Measurements from ENCODE around the gene CLEC16A. TPM values are rescaled to one million over a fixed set of nuclear protein-coding genes. Genes with fewer than 3 reads are reported as not detected.

The CLEC16A gene
- total and polyA plus RNA-seq, 8 donors = 17.6 to 38.6 (median 21.6) TPM

DNA sequence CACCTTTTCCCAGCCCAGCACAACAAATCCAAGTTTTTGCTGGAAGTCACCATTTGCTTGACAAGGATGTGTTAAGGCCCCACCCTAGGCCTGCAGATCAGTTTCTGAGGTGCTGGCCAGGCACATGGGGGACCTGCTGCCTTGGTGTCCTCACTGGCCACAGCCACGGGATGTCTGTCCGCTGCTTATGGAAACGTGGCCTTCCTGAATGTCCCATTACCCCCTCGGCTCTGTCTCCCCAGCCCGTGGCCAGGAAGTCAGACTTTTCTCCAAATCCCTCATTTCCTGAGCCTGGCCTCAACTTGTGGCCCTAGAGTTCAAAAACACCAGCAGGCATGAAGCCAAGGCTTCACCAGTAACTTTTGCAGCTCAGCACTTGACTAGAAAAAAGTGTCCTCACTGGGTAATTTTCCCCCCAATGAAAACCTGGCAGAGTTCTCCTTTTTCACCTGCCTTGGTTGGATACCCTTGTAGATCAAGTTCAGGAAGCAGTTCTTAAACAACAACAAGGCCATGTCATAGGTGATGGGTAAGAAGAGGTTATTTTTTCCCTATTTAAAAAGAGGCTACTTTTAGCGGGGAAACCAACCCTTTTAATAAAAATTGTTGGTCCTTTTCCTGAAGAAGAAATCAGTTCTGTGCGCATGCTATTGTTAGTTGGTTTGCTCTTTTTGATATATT, 230.9 kb downstream of the CLEC16A start:
- Histone ChIP-seq H3K4me1 (peaks cover 0 to 7% of the 10 kb centered on the region in 2 donors), H3K9me3 (no peaks in the 10 kb centered on the region), H3K27me3 (no peaks in the 10 kb centered on the region), H3K27ac (no peak overlapping the region), H3K36me3 (peaks cover 0 to 64% of the 10 kb centered on the region in 2 donors), H3K4me3 (no peak overlapping the region)
- TF ChIP-seq, protein P1, sequence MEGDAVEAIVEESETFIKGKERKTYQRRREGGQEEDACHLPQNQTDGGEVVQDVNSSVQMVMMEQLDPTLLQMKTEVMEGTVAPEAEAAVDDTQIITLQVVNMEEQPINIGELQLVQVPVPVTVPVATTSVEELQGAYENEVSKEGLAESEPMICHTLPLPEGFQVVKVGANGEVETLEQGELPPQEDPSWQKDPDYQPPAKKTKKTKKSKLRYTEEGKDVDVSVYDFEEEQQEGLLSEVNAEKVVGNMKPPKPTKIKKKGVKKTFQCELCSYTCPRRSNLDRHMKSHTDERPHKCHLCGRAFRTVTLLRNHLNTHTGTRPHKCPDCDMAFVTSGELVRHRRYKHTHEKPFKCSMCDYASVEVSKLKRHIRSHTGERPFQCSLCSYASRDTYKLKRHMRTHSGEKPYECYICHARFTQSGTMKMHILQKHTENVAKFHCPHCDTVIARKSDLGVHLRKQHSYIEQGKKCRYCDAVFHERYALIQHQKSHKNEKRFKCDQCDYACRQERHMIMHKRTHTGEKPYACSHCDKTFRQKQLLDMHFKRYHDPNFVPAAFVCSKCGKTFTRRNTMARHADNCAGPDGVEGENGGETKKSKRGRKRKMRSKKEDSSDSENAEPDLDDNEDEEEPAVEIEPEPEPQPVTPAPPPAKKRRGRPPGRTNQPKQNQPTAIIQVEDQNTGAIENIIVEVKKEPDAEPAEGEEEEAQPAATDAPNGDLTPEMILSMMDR (IDR thresholded peaks at IDR 0.05) = no peak
- intact Hi-C loops (cut with DNase I) = no loop called here
- ATAC-seq (no peak), DNase-seq (no peak)

DNA sequence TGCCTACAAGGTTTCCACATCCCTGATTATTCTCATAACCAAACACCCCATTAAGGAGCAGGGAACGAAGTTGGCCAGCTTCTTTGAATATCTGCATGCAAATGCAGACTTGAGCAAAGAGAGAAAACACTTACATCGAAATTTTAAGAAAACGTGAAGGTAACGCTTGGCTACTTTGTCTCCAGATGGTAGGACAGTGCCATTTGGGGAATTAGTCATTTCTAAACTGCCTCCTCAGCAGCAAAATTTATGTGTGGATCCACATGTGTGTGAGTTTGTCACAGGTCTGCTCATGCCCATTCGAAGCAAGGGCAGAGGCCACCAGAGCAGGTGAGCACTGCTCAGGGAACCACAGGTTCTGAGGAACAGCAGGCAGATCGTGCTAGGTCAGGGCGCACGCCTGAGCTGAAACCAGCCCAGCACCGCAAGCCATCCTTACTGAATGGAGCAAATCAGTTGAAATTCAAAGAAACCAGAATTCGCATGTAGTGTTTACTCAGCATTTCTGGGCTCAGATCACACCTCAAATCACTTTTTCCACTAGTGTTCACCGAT, 231.5 kb downstream of the CLEC16A start:
- no peaks in the 10 kb centered on the region for H3K27me3 ChIP-seq
- peaks cover 0 to 64% of the 10 kb centered on the region in 2 donors for H3K36me3 ChIP-seq
- intact Hi-C loops (cut with DNase I) = no loop called here
- no peak overlapping the region for H3K4me3 ChIP-seq
- H3K4me1 ChIP-seq = peaks cover 0 to 12% of the 10 kb centered on the region in 2 donors
- H3K9me3 ChIP-seq = no peaks in the 10 kb centered on the region
- ATAC-seq = no peak
- peak in 1 of 4 donors; percentile 51 for DNase-seq
- H3K27ac ChIP-seq = no peak overlapping the region
- TF ChIP-seq, protein P1 (IDR thresholded peaks at IDR 0.05) = no peak

DNA sequence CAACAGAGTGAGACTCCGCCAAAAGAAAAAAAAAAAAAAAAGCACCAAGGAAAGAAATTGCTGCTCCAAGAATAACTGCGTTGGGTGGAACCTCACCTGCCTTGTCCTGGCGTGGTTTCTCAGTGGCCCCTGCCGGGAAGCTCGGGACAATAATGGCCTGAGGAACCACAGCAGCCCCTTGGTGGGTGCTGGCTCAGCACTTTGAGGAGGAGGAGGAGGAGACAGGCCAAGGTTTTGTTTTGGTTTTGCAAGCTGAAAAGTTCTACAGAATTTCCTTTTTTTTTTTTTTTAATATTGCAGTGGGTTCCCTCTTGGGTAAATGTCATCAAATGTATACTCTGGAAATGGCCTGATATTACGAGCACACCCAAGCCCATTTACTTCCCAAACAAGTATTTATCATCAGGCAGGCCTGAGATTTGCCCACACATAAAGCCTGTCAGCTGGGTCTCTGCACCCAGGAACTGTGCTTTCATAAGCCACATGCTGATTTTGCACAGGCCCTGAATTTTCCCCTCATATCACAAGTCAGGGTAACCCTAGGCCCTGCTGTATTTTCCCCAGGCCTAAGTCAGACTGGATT, 233.3 kb downstream of the CLEC16A start:
- Histone ChIP-seq H3K9me3 (no peaks in the 10 kb centered on the region), H3K4me3 (no peak overlapping the region), H3K27ac (no peak overlapping the region), H3K4me1 (peaks cover 0 to 30% of the 10 kb centered on the region in 2 donors), H3K27me3 (no peaks in the 10 kb centered on the region), H3K36me3 (peaks cover 0 to 66% of the 10 kb centered on the region in 2 donors)
- intact Hi-C loops (cut with DNase I) = no loop called here
- ATAC-seq (no peak), DNase-seq (peak in 1 of 4 donors; percentile 27)
- TF ChIP-seq, protein P1 (IDR thresholded peaks at IDR 0.05) = no peak

DNA sequence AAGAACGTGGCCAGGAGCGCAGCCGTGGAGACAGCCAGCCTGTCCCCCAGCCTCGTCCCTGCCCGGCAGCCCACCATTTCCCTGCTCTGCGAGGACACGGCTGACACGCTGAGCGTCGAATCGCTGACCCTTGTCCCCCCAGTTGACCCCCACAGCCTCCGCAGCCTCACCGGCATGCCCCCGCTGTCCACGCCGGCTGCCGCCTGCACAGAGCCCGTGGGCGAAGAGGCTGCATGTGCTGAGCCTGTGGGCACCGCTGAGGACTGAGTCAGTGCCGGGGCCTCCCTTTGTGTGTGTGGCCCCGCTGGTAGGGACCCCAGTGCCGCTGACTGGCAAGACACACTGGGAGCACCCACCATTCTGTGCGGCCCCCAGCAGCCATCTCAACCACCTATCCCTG, 234.1 kb downstream of the CLEC16A start:
- intact Hi-C loops (cut with DNase I) = no loop called here
- DNase-seq = peak in 1 of 4 donors; percentile 72
- Histone ChIP-seq H3K27ac (no peak overlapping the region), H3K27me3 (no peaks in the 10 kb centered on the region), H3K36me3 (peaks cover 0 to 62% of the 10 kb centered on the region in 2 donors), H3K4me3 (no peak overlapping the region), H3K4me1 (peaks cover 0 to 35% of the 10 kb centered on the region in 2 donors), H3K9me3 (no peaks in the 10 kb centered on the region)
- TF ChIP-seq, protein P1 (IDR thresholded peaks at IDR 0.05) = no peak
- no peak for ATAC-seq

DNA sequence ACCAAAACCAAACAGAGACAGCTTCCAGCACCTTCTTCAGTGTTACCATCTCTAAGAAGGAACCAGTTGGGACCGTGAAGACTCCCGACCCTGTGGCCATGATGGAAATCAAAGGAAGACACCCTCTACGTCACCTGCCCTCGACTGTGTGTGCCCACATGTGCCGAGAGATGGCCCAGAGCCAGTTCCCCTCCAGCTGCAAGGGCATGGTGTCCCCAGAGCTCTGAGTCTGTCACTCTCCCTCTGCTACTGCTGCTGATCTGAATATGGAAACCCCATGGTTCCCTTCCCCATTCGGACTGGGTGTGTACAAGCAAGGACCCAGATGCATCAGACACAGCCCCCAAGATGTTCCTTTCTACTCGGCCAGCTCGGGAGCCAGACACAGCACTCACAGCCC, 235.2 kb downstream of the CLEC16A start:
- H3K4me3 ChIP-seq = no peak overlapping the region
- no peaks in the 10 kb centered on the region for H3K9me3 ChIP-seq
- peaks cover 0 to 35% of the 10 kb centered on the region in 2 donors for H3K4me1 ChIP-seq
- no peaks in the 10 kb centered on the region for H3K27me3 ChIP-seq
- ATAC-seq (no peak), DNase-seq (no peak)
- H3K27ac ChIP-seq = no peak overlapping the region
- TF ChIP-seq, protein P1 (IDR thresholded peaks at IDR 0.05) = no peak
- H3K36me3 ChIP-seq = peaks cover 0 to 51% of the 10 kb centered on the region in 2 donors
- intact Hi-C loops (cut with DNase I) = no loop called here
